Smooth muscle cell (in vitro differentiated cells): ENCODE data around the gene CNGA3. TPM values are rescaled to one million over a fixed set of nuclear protein-coding genes. Genes with fewer than 3 reads are reported as not detected.
"Not testable (repeated sequence)": the region's sequence is repeated elsewhere in the genome, so short reads cannot be mapped to it uniquely, and the experiment has no call there.

Source experiments
- DNase-seq: peaks from one replicate; lab custom pipeline; 2025; ENCODE audit not compliant: unreplicated experiment; lab: John Stamatoyannopoulos, UW
- H2AFZ ChIP-seq: fragments of 200-600 bp; sonication (generic); 2 replicates; pipeline ENCODE4 v1.6.0; 2016; ENCODE audit warnings: antibody characterized with exemption, low read depth, mild to moderate bottlenecking
- H3F3A ChIP-seq: fragments of 200-600 bp; sonication (generic); 2 replicates; pipeline ENCODE4 v1.6.0; 2017; ENCODE audit warnings: antibody characterized with exemption, low read depth
- H3K27ac ChIP-seq: fragments of 200-600 bp; sonication (generic); 2 replicates; pipeline ENCODE4 v1.5.1; 2016; ENCODE audit warnings: low read depth, mild to moderate bottlenecking
- H3K27me3 ChIP-seq: fragments of 200-600 bp; sonication (generic); 2 replicates; pipeline ENCODE4 v1.6.1; 2016; ENCODE audit warnings: low read depth, mild to moderate bottlenecking
- H3K36me3 ChIP-seq: fragments of 200-600 bp; sonication (generic); 2 replicates; pipeline ENCODE4 v1.5.1; 2016; ENCODE audit warnings: low read depth
- H3K4me1 ChIP-seq: fragments of 200-600 bp; sonication (generic); 2 replicates; pipeline ENCODE4 v1.5.1; 2016; ENCODE audit warnings: low read depth
- H3K4me2 ChIP-seq: fragments of 200-600 bp; sonication (generic); 2 replicates; pipeline ENCODE4 v1.6.0; 2016; ENCODE audit warnings: mild to moderate bottlenecking
- H3K4me3 ChIP-seq: fragments of 200-600 bp; sonication (generic); 2 replicates; pipeline ENCODE4 v1.5.1; 2016; ENCODE audit warnings: mild to moderate bottlenecking
- H3K79me2 ChIP-seq: fragments of 200-600 bp; sonication (generic); 2 replicates; pipeline ENCODE4 v1.6.0; 2016; ENCODE audit warnings: low read depth, mild to moderate bottlenecking
- H3K9ac ChIP-seq: fragments of 200-600 bp; sonication (generic); 2 replicates; pipeline ENCODE4 v1.6.0; 2016; ENCODE audit warnings: low read depth
- H3K9me3 ChIP-seq: fragments of 200-600 bp; sonication (generic); replicated peaks from 2 replicates; pipeline ENCODE4 v1.5.1; 2016; ENCODE audit warnings: low read depth
- H4K20me1 ChIP-seq: fragments of 200-600 bp; sonication (generic); 2 replicates; pipeline ENCODE4 v1.6.0; 2016; ENCODE audit warnings: low read depth
- CTCF ChIP-seq: fragments of 200-600 bp; sonication (generic); IDR thresholded peaks from 2 replicates; pipeline ENCODE4 v1.5.1; 2017; ENCODE audit warnings: borderline replicate concordance, mild to moderate bottlenecking, antibody characterized with exemption; ENCODE audit not compliant: insufficient read depth, poor library complexity, severe bottlenecking
- WGBS: methylation state at CpG from one replicate; pipeline ENCODE4 v1.1.7; 2016; ENCODE audit warnings: low lambda C conversion rate; 5-methylcytosine and 5-hydroxymethylcytosine counted together
- polyA plus RNA-seq: library from polyadenylated mRNA; unstranded; fragments of >200 nt; fragmentation: Nextera tagmentation; extraction: Ambion mirVana; gene quantifications from 2 replicates; pipeline ENCODE4 v1.2.1, GENCODE V29; 2016
- total RNA-seq: library from RNA; depleted of rRNA; stranded (reverse); fragments of >200 nt; gene quantifications from 2 replicates; pipeline ENCODE4 v1.2.3, GENCODE V29; 2014

The CNGA3 gene
- total and polyA plus RNA-seq, 2 experiments from 2014 or later = not detected

GRCh38 chr2:98412751-98413458 is 66.6 kb downstream of the CNGA3 start:
- peak; percentile 70 for TF ChIP-seq CTCF
- no peak overlapping the region for H3K27ac ChIP-seq
- no peak for DNase-seq
- no peak overlapping the region for H3K4me2 ChIP-seq
- H3K9ac ChIP-seq = no peak overlapping the region
- H2AFZ ChIP-seq = no peak overlapping the region
- no peak overlapping the region for H3K4me3 ChIP-seq
- no peaks in the 10 kb centered on the region for H4K20me1 ChIP-seq
- H3K4me1 ChIP-seq = no peaks in the 10 kb centered on the region
- no peaks in the 10 kb centered on the region for H3K79me2 ChIP-seq
- H3F3A ChIP-seq = no peaks in the 10 kb centered on the region
- 57% methylated on average over 5 of the region's 5 CpGs for WGBS
- no peaks in the 10 kb centered on the region for H3K36me3 ChIP-seq
- no peaks in the 10 kb centered on the region for H3K27me3 ChIP-seq
- no peaks in the 10 kb centered on the region for H3K9me3 ChIP-seq

- H3K27ac ChIP-seq, DNase-seq, H3K36me3 ChIP-seq, H3K27me3 ChIP-seq, H3K4me1 ChIP-seq, H3K4me2 ChIP-seq, H2AFZ ChIP-seq, H4K20me1 ChIP-seq, H3F3A ChIP-seq, H3K79me2 ChIP-seq, H3K9me3 ChIP-seq, H3K4me3 ChIP-seq, H3K9ac ChIP-seq: not testable (repeated sequence)
- 93% methylated on average over 7 of the region's 7 CpGs for WGBS
These were observed 68.0 kb downstream of the CNGA3 start for GRCh38 chr2:98414246-98414645.

DNA sequence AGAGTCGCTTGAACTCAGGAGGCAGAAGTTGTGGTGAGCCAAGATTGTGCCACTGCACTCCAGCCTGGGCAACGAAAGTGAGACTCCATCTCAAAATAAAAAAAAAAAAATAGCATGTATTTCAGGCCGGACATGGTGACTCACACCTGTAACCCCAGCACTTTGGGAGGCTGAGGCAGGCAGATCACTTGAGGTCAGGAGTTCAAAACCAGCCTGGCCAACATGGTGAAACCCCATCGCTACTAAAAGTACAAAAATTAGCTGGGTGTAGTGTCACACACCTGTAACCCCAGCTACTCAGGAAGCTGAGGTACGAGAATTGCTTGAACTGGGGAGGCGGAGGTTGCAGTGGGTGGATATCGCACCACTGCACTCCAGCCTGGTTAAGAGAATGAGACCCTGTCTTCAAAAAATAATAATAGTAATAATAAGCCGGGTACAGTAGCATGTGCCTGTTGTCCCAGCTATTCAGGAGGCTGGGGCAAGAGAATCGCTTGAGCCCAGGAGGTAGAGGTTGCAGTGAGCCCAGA is 69.5 kb downstream of the CNGA3 start:
- not testable (repeated sequence) for H3K4me3 ChIP-seq, H4K20me1 ChIP-seq, DNase-seq, H3K79me2 ChIP-seq, H3K27me3 ChIP-seq, H3K36me3 ChIP-seq, H3K9ac ChIP-seq, H3F3A ChIP-seq, H3K9me3 ChIP-seq, H3K4me1 ChIP-seq, H3K4me2 ChIP-seq, H2AFZ ChIP-seq
- peak overlapping the region; percentile 3 for H3K27ac ChIP-seq
- 94% methylated on average over 9 of the region's 9 CpGs for WGBS

- Histone ChIP-seq H3K27me3 (no peaks in the 10 kb centered on the region), H3K79me2 (no peaks in the 10 kb centered on the region), H3K9me3 (no peaks in the 10 kb centered on the region), H3K27ac (peak overlapping the region; percentile 3), H3F3A (no peaks in the 10 kb centered on the region), H3K9ac (no peak overlapping the region), H2AFZ (no peak overlapping the region), H4K20me1 (no peaks in the 10 kb centered on the region), H3K4me3 (no peak overlapping the region), H3K4me2 (no peak overlapping the region), H3K36me3 (no peaks in the 10 kb centered on the region), H3K4me1 (no peaks in the 10 kb centered on the region)
- 51% methylated on average over 2 of the region's 2 CpGs for WGBS
- DNase-seq = no peak
- no peak for TF ChIP-seq CTCF
These were observed 70.3 kb downstream of the CNGA3 start for GRCh38 chr2:98416383-98417159.
